Ishikawa (cell line): ENCODE results near the gene MOB3C.

Source experiments
- CEBPB ChIP-seq: IDR thresholded peaks from 2 replicates; pipeline ENCODE4 v1.6.1; 2012
- CREB1 ChIP-seq: IDR thresholded peaks from 2 replicates; pipeline ENCODE4 v1.6.1; 2012; ENCODE audit warnings: low read depth
- EGR1 ChIP-seq: IDR thresholded peaks from 2 replicates; pipeline ENCODE4 v1.6.1; 2012
- EP300 ChIP-seq: IDR thresholded peaks from 2 replicates; pipeline ENCODE4 v1.6.1; 2012; ENCODE audit warnings: borderline replicate concordance
- FOXM1 ChIP-seq: IDR thresholded peaks from 2 replicates; pipeline ENCODE4 v1.6.1; 2012; ENCODE audit warnings: low read depth, borderline replicate concordance
- MAX ChIP-seq: IDR thresholded peaks from 2 replicates; pipeline ENCODE4 v1.6.1; 2012
- NFIC ChIP-seq: IDR thresholded peaks from 2 replicates; pipeline ENCODE4 v1.6.1; 2012
- RAD21 ChIP-seq: IDR thresholded peaks from 2 replicates; pipeline ENCODE4 v1.6.1; 2012; ENCODE audit warnings: low read depth
- TAF1 ChIP-seq: IDR thresholded peaks from 2 replicates; pipeline ENCODE4 v1.6.1; 2012; ENCODE audit warnings: low read depth, mild to moderate bottlenecking
- TCF12 ChIP-seq: IDR thresholded peaks from 2 replicates; pipeline ENCODE4 v1.6.1; 2012; ENCODE audit warnings: low read depth
- TEAD4 ChIP-seq: IDR thresholded peaks from 2 replicates; pipeline ENCODE4 v1.6.1; 2012
- USF1 ChIP-seq: IDR thresholded peaks from 2 replicates; pipeline ENCODE4 v1.6.1; 2012
- YY1 ChIP-seq: IDR thresholded peaks from 2 replicates; pipeline ENCODE4 v1.6.1; 2012; ENCODE audit warnings: low read depth
- ZBTB7A ChIP-seq: IDR thresholded peaks from 2 replicates; pipeline ENCODE4 v1.6.1; 2012; ENCODE audit warnings: low read depth
- TF ChIP-seq, protein P1 (sequence below): IDR thresholded peaks from 2 replicates; pipeline ENCODE4 v1.6.1; 2012; ENCODE audit warnings: low read depth, mild to moderate bottlenecking

MOB3C gene

GRCh38 chr1:46619656-46620258 is 3.1 kb upstream of the MOB3C start:
- TF ChIP-seq EP300 (no peak), TAF1 (no peak), TEAD4 (no peak), EGR1 (no peak), ZBTB7A (no peak), MAX (no peak), NFIC (no peak), CEBPB (no peak), YY1 (no peak), RAD21 (no peak), CREB1 (no peak), TCF12 (no peak), USF1 (no peak), FOXM1 (no peak)
- TF ChIP-seq, protein P1, sequence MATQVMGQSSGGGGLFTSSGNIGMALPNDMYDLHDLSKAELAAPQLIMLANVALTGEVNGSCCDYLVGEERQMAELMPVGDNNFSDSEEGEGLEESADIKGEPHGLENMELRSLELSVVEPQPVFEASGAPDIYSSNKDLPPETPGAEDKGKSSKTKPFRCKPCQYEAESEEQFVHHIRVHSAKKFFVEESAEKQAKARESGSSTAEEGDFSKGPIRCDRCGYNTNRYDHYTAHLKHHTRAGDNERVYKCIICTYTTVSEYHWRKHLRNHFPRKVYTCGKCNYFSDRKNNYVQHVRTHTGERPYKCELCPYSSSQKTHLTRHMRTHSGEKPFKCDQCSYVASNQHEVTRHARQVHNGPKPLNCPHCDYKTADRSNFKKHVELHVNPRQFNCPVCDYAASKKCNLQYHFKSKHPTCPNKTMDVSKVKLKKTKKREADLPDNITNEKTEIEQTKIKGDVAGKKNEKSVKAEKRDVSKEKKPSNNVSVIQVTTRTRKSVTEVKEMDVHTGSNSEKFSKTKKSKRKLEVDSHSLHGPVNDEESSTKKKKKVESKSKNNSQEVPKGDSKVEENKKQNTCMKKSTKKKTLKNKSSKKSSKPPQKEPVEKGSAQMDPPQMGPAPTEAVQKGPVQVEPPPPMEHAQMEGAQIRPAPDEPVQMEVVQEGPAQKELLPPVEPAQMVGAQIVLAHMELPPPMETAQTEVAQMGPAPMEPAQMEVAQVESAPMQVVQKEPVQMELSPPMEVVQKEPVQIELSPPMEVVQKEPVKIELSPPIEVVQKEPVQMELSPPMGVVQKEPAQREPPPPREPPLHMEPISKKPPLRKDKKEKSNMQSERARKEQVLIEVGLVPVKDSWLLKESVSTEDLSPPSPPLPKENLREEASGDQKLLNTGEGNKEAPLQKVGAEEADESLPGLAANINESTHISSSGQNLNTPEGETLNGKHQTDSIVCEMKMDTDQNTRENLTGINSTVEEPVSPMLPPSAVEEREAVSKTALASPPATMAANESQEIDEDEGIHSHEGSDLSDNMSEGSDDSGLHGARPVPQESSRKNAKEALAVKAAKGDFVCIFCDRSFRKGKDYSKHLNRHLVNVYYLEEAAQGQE, result no peak

DNA sequence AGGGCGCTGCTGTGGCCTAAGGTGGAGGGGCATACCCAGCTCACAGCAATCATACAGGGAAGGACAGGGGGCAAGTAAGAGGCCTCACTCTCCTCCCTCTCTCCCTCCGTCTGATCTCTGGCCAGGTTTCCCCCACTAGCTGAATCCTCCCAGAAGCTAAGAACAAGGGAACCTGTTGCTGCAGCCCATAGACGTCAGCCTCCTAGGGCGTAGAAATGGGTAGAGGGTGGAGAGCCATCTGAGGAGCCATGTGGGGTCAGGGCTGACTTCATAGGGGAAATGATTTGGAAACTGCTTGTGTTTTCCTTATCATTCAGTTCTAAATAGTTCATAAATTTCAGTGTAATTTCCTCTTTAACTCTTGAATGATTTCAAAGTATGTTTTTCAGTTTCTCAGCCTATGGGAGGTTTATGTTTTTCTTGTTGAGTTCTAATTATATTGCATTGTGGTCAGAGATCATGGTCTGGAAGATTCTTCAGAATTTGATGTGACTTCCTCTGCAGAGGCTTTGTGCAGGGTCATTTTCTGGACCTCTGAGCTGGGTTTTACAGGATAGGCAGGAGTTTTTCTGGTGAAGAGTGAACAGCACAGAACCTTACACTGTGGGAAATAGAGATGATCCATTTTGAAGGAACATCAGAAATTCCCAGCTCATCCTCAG is 2.3 kb upstream of the MOB3C start:
- TF ChIP-seq EGR1, result no peak
- no peak for TF ChIP-seq TEAD4
- no peak for TF ChIP-seq TAF1
- TF ChIP-seq EP300, result no peak
- TF ChIP-seq FOXM1, result no peak
- TF ChIP-seq RAD21, result no peak
- no peak for TF ChIP-seq ZBTB7A
- TF ChIP-seq MAX, result no peak
- no peak for TF ChIP-seq NFIC
- no peak for TF ChIP-seq YY1
- no peak for TF ChIP-seq USF1
- TF ChIP-seq, protein P1, result no peak
- no peak for TF ChIP-seq CREB1
- TF ChIP-seq TCF12, result no peak

DNA sequence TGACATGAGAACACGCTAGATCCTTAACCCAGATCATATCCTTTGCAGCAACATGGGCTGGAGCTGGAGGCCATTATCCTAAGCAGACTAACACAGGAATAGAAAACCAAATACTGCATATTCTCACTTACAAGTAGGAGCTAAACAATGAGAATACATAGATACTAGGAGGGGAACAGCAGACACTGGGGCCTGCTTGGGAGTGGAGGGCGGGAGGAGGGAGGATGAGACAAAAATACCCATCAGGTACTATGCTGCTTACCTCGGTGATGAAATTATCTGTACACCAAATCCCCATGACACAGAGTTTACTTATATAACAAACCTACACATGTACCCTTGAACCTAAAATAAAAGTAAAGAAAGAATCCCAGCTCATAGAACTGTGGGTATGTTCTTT is 1.2 kb upstream of the MOB3C start:
- no peak for TF ChIP-seq NFIC
- no peak for TF ChIP-seq TCF12
- no peak for TF ChIP-seq USF1
- TF ChIP-seq EP300, result no peak
- TF ChIP-seq ZBTB7A, result no peak
- TF ChIP-seq CEBPB, result no peak
- TF ChIP-seq, protein P1, result no peak
- no peak for TF ChIP-seq TEAD4

DNA sequence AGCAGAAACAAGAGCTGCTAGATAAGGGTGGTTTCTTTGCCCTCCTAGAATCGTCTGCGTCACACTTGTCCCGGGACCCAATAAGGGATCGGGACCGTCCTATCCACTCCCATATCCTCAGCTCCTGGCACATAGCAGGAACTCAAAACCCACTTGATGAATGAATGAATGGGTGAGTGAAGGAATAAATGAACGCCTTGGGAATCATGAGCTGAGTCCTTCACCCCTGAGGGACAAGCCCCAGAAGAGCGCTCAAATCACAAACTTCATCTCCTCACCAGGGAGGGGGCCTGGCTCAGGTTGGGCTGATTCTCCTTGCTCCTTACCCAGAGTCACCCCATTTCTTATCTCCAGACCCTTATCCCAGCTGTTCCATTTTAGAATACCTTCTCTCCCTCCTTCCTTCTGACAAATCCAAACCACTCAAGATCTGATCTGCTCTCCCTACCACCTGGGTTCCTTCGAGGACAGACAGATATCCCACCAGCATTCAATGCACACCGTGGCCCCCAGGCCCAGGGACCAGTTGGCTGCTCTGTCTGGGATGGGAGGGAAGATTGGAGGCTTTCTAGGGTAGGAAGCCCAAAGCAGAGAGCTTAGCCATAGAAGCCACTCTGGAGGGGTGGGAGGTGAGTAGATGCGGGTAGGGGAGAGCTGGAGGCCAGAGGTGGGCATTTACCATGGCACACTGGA is 643 bp upstream of the MOB3C start:
- TF ChIP-seq USF1 (no peak), YY1 (no peak), MAX (no peak), ZBTB7A (no peak), NFIC (no peak), RAD21 (no peak), EP300 (no peak), EGR1 (no peak)
- TF ChIP-seq, protein P1, result no peak
